Neural progenitor cell (in vitro differentiated cells): ENCODE results near the gene GCKR. TPM values are rescaled to one million over a fixed set of nuclear protein-coding genes. Genes with fewer than 3 reads are reported as not detected.

Experiments
- DNase-seq: peaks from one replicate; pipeline ENCODE4 v3.0.0-alpha.2; 2016; ENCODE audit warnings: low spot score
- H2AFZ ChIP-seq: fragments of 200-600 bp; sonication (generic); replicated peaks from 2 replicates; pipeline ENCODE4 v1.6.1; 2016; ENCODE audit warnings: antibody characterized with exemption
- H3F3A ChIP-seq: fragments of 200-600 bp; sonication (generic); 2 replicates; pipeline ENCODE4 v1.6.1; 2016; ENCODE audit warnings: antibody characterized with exemption, low read depth
- H3K27ac ChIP-seq: fragments of 200-600 bp; sonication (generic); 2 replicates; pipeline ENCODE4 v1.5.1; 2016; ENCODE audit warnings: mild to moderate bottlenecking
- H3K27me3 ChIP-seq: fragments of 200-600 bp; sonication (generic); 2 replicates; pipeline ENCODE4 v1.6.1; 2016; ENCODE audit warnings: mild to moderate bottlenecking, moderate library complexity
- H3K36me3 ChIP-seq: fragments of 200-600 bp; sonication (generic); 2 replicates; pipeline ENCODE4 v1.5.1; 2016
- H3K4me1 ChIP-seq: fragments of 200-600 bp; sonication (generic); 2 replicates; pipeline ENCODE4 v1.6.1; 2016; ENCODE audit warnings: mixed run types
- H3K4me2 ChIP-seq: fragments of 200-600 bp; sonication (generic); 2 replicates; pipeline ENCODE4 v1.6.1; 2016
- H3K4me3 ChIP-seq: fragments of 200-600 bp; sonication (generic); 2 replicates; pipeline ENCODE4 v1.5.1; 2016
- H3K79me2 ChIP-seq: fragments of 200-600 bp; sonication (generic); 2 replicates; pipeline ENCODE4 v1.6.1; 2016; ENCODE audit warnings: low read depth
- H3K9ac ChIP-seq: fragments of 200-600 bp; sonication (generic); 2 replicates; pipeline ENCODE4 v1.6.1; 2016
- H3K9me3 ChIP-seq: fragments of 200-600 bp; sonication (generic); 2 replicates; pipeline ENCODE4 v1.5.1; 2016; ENCODE audit warnings: low read depth
- H4K20me1 ChIP-seq: fragments of 200-600 bp; sonication (generic); 2 replicates; pipeline ENCODE4 v1.6.1; 2016; ENCODE audit warnings: low read depth
- H3K27ac Mint-ChIP-seq: 3 replicates; pipeline ENCODE4 v1.8.0; 2021; ENCODE audit warnings: mixed read lengths
- H3K27me3 Mint-ChIP-seq: 2 replicates; pipeline ENCODE4 v1.8.0; 2022; ENCODE audit warnings: low read depth, mild to moderate bottlenecking, inconsistent platforms, moderate library complexity, mixed read lengths; ENCODE audit not compliant: insufficient read depth
- H3K36me3 Mint-ChIP-seq: 3 replicates; pipeline ENCODE4 v1.8.0; 2021; ENCODE audit warnings: mixed read lengths
- H3K4me1 Mint-ChIP-seq: 3 replicates; pipeline ENCODE4 v1.8.0; 2021; ENCODE audit warnings: mixed read lengths
- H3K4me3 Mint-ChIP-seq: 3 replicates; pipeline ENCODE4 v1.8.0; 2021; ENCODE audit warnings: mild to moderate bottlenecking, moderate library complexity, mixed read lengths
- H3K9me3 Mint-ChIP-seq: 3 replicates; pipeline ENCODE4 v1.8.0; 2020; ENCODE audit warnings: mixed read lengths
- EZH2 ChIP-seq: fragments of 200-600 bp; sonication (generic); IDR thresholded peaks from 2 replicates; pipeline ENCODE4 v1.6.1; 2017; ENCODE audit warnings: antibody characterized with exemption, mild to moderate bottlenecking, moderate library complexity
- EZH2phosphoT487 ChIP-seq: fragments of 200-600 bp; sonication (generic); IDR thresholded peaks from 2 replicates; pipeline ENCODE4 v1.6.1; 2017; ENCODE audit warnings: antibody characterized with exemption
- total RNA-seq: library from RNA; depleted of rRNA; stranded (reverse); fragments of >200 nt; gene quantifications from 2 replicates; pipeline ENCODE4 v1.2.3, GENCODE V29; 2015; ENCODE audit warnings: low replicate concordance
- TF ChIP-seq, protein P1 (sequence below): fragments of 200-600 bp; sonication (generic); IDR thresholded peaks from 2 replicates; pipeline ENCODE4 v1.5.1; 2017; ENCODE audit warnings: antibody characterized with exemption, mild to moderate bottlenecking

GCKR gene
- total RNA-seq, 1 donor from 2014 or later = not detected

DNA sequence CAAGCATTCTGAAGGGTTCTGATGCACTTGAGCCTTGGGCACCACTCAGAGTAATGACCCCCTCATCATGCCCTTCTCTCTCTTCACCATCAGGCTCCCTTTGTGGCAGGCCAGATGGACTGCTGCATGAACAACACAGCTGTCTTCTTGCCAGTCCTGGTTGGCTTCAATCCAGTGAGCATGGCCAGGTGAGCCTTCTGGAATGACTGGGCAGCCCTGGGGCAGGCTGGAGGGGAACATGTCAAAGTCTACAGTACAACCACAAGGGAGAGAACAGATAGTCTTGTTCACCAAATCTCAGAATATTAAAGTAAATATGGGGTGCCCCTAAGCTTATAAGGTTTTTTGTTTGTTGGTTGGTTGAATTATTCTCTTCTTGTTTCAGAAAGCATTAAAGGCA lies 4.4 kb downstream of the GCKR start:
- H3K4me3 Mint-ChIP-seq = no peak overlapping the region
- H3K4me3 ChIP-seq = no peak overlapping the region
- H3K36me3 ChIP-seq = no peaks in the 10 kb centered on the region
- H3K9me3 ChIP-seq = no peaks in the 10 kb centered on the region
- H3K27me3 ChIP-seq = peaks cover 29% of the 10 kb centered on the region
- TF ChIP-seq, protein P1, sequence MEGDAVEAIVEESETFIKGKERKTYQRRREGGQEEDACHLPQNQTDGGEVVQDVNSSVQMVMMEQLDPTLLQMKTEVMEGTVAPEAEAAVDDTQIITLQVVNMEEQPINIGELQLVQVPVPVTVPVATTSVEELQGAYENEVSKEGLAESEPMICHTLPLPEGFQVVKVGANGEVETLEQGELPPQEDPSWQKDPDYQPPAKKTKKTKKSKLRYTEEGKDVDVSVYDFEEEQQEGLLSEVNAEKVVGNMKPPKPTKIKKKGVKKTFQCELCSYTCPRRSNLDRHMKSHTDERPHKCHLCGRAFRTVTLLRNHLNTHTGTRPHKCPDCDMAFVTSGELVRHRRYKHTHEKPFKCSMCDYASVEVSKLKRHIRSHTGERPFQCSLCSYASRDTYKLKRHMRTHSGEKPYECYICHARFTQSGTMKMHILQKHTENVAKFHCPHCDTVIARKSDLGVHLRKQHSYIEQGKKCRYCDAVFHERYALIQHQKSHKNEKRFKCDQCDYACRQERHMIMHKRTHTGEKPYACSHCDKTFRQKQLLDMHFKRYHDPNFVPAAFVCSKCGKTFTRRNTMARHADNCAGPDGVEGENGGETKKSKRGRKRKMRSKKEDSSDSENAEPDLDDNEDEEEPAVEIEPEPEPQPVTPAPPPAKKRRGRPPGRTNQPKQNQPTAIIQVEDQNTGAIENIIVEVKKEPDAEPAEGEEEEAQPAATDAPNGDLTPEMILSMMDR = no peak
- TF ChIP-seq EZH2 = no peak
- no peak for TF ChIP-seq EZH2phosphoT487
- H3K9ac ChIP-seq = no peak overlapping the region
- no peak overlapping the region for H3K27ac ChIP-seq
- H3K4me1 Mint-ChIP-seq = peaks cover 4% of the 10 kb centered on the region
- no peak overlapping the region for H3K4me2 ChIP-seq
- no peak overlapping the region for H2AFZ ChIP-seq
- H3F3A ChIP-seq = no peaks in the 10 kb centered on the region
- no peak for DNase-seq
- H4K20me1 ChIP-seq = no peaks in the 10 kb centered on the region
- H3K36me3 Mint-ChIP-seq = no peaks in the 10 kb centered on the region
- no peak overlapping the region for H3K27ac Mint-ChIP-seq
- H3K27me3 Mint-ChIP-seq = peaks cover 24% of the 10 kb centered on the region
- H3K79me2 ChIP-seq = no peaks in the 10 kb centered on the region
- H3K9me3 Mint-ChIP-seq = no peaks in the 10 kb centered on the region
- H3K4me1 ChIP-seq = no peaks in the 10 kb centered on the region

DNA sequence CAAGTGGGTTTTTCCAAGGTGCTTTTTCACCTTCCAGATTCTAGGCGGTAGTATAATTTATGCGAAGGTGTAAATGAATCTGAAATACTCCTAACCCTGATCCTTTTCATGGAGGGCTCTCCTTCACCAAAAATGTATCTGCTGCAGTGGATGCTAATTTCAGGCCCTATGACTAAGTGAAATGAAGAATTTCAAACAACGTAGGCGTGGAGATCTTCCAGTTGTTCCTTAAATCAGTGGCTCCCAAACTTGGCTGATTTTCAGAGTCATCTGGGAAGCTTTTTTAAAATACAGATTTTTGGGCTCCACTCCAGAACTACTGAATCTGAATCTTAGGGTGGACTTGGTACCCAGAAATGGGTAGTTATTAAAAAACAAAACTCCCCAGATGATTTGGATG lies 5.5 kb downstream of the GCKR start:
- Histone ChIP-seq H3K36me3 (no peaks in the 10 kb centered on the region), H3K27me3 (peaks cover 19% of the 10 kb centered on the region), H2AFZ (no peak overlapping the region), H4K20me1 (no peaks in the 10 kb centered on the region), H3K4me1 (no peaks in the 10 kb centered on the region), H3F3A (no peaks in the 10 kb centered on the region), H3K27ac (no peak overlapping the region), H3K4me2 (no peak overlapping the region), H3K9me3 (no peaks in the 10 kb centered on the region), H3K4me3 (no peak overlapping the region), H3K9ac (no peak overlapping the region), H3K79me2 (no peaks in the 10 kb centered on the region)
- H3K4me3 Mint-ChIP-seq = no peak overlapping the region
- no peaks in the 10 kb centered on the region for H3K9me3 Mint-ChIP-seq
- peaks cover 4% of the 10 kb centered on the region for H3K4me1 Mint-ChIP-seq
- peaks cover 14% of the 10 kb centered on the region for H3K27me3 Mint-ChIP-seq
- H3K27ac Mint-ChIP-seq = no peak overlapping the region
- no peak for DNase-seq
- no peaks in the 10 kb centered on the region for H3K36me3 Mint-ChIP-seq
- no peak for TF ChIP-seq EZH2phosphoT487
- TF ChIP-seq EZH2 = no peak
- TF ChIP-seq, protein P1 = no peak

DNA sequence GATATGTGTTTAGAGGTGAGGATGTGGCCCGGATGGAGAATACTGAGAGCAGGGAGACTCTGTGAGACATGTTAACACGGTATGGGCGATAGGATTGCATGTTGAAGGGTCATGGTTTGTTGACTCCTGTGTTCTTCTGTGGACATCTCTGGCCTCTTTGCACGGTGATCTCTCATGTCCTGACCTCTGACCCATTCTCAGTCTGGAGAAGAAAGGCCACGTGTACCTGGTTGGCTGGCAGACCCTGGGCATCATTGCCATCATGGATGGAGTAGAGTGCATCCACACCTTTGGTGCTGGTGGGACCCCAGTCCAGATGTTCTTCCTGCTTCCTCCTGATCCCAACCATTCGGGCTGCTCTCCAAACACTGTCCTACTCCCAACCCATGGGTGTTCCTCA lies 9.9 kb downstream of the GCKR start:
- DNase-seq = no peak
- Mint-ChIP-seq H3K9me3 (no peaks in the 10 kb centered on the region), H3K27ac (no peak overlapping the region), H3K4me3 (no peak overlapping the region), H3K4me1 (peaks cover 4% of the 10 kb centered on the region), H3K27me3 (peaks cover 2% of the 10 kb centered on the region), H3K36me3 (no peaks in the 10 kb centered on the region)
- Histone ChIP-seq H2AFZ (no peak overlapping the region), H3K4me3 (no peak overlapping the region), H4K20me1 (no peaks in the 10 kb centered on the region), H3K9ac (no peak overlapping the region), H3K27me3 (no peaks in the 10 kb centered on the region), H3K4me1 (no peaks in the 10 kb centered on the region), H3F3A (no peaks in the 10 kb centered on the region), H3K9me3 (no peaks in the 10 kb centered on the region), H3K79me2 (no peaks in the 10 kb centered on the region), H3K36me3 (no peaks in the 10 kb centered on the region), H3K27ac (no peak overlapping the region), H3K4me2 (no peak overlapping the region)
- TF ChIP-seq EZH2 (no peak), EZH2phosphoT487 (no peak)
- TF ChIP-seq, protein P1 = no peak
